ENCODE measurements around the gene ZBTB24. TPM values are rescaled to one million over a fixed set of nuclear protein-coding genes. Genes with fewer than 3 reads are reported as not detected.

The ZBTB24 gene
- total RNA-seq, 4 donors from 2014 or later: 12.8 to 13.3 (median 12.9) TPM

- TF ChIP-seq POLR2A (IDR thresholded peaks at IDR 0.05): no peak
- no peak for TF ChIP-seq CTCF (IDR thresholded peaks at IDR 0.05)
- 89 to 90% methylated on average over 9 of the region's 9 CpGs for WGBS, 2 donors
- Histone ChIP-seq H3K4me3 (replicated peaks in 1 of 3) (no peak overlapping the region), H3K27me3 (no peaks in the 10 kb centered on the region), H3K9me3 (no peaks in the 10 kb centered on the region), H3K27ac (no peak overlapping the region), H3K4me1 (peaks cover 10% of the 10 kb centered on the region in 2 donors), H3K36me3 (peaks cover 8 to 11% of the 10 kb centered on the region in 2 donors)
- DNase-seq: no peak
- intact Hi-C loops (cut with DNase I): loop anchor here (10.0 kb wide), 1 partner anchor 61 kb away; the partner anchor contains the start of gene CD164
Observed at GRCh38 chr6:109445382-109445781, 37.6 kb downstream of the ZBTB24 start.

- no peak overlapping the region for H3K27ac ChIP-seq
- DNase-seq: no peak
- no peak overlapping the region for H3K4me3 ChIP-seq (replicated peaks in 1 of 3)
- H3K9me3 ChIP-seq: no peaks in the 10 kb centered on the region
- H3K36me3 ChIP-seq: peaks cover 8 to 11% of the 10 kb centered on the region in 2 donors
- H3K27me3 ChIP-seq: no peaks in the 10 kb centered on the region
- intact Hi-C loops (cut with DNase I): loop anchor here (10.0 kb wide), 1 partner anchor 59 kb away; the partner anchor contains the start of gene CD164
- TF ChIP-seq POLR2A (IDR thresholded peaks at IDR 0.05) (no peak), CTCF (IDR thresholded peaks at IDR 0.05) (no peak)
- peaks cover 10% of the 10 kb centered on the region in 2 donors for H3K4me1 ChIP-seq
- 89 to 95% methylated on average over 7 to 8 of the region's 10 CpGs for WGBS, 2 donors
Observed at GRCh38 chr6:109443425-109443950, 39.5 kb downstream of the ZBTB24 start.

GRCh38 chr6:109442393-109442924, 40.6 kb downstream of the ZBTB24 start:
- H3K36me3 ChIP-seq: peaks cover 8 to 11% of the 10 kb centered on the region in 2 donors
- no peak for DNase-seq
- WGBS, 2 donors: 92 to 100% methylated on average over 6 of the region's 6 CpGs
- H3K27ac ChIP-seq: no peak overlapping the region
- TF ChIP-seq CTCF (IDR thresholded peaks at IDR 0.05) (no peak), POLR2A (IDR thresholded peaks at IDR 0.05) (no peak)
- no peaks in the 10 kb centered on the region for H3K9me3 ChIP-seq
- intact Hi-C loops (cut with DNase I): loop anchor here (10.0 kb wide), 1 partner anchor 58 kb away; the partner anchor contains the start of gene CD164
- peaks cover 10% of the 10 kb centered on the region in 2 donors for H3K4me1 ChIP-seq
- H3K4me3 ChIP-seq (replicated peaks in 1 of 3): no peak overlapping the region
- H3K27me3 ChIP-seq: no peaks in the 10 kb centered on the region

- no peak for TF ChIP-seq POLR2A (IDR thresholded peaks at IDR 0.05)
- peak in 2 of 6 experiments; percentile 23 to 42 for TF ChIP-seq CTCF (IDR thresholded peaks at IDR 0.05)
- peak; percentile 66 for DNase-seq
- peak overlapping the region; percentile 17 to 97 (median 53) for H3K4me3 ChIP-seq (replicated peaks in 1 of 3)
- peaks cover 10% of the 10 kb centered on the region in 2 donors for H3K4me1 ChIP-seq
- intact Hi-C loops (cut with DNase I): loop anchor here (10.0 kb wide), 1 partner anchor 56 kb away; the partner anchor contains the start of gene CD164
- WGBS, 2 donors: 1 to 2% methylated on average over 9 to 22 of the region's 31 CpGs
- peaks cover 8 to 11% of the 10 kb centered on the region in 2 donors for H3K36me3 ChIP-seq
- H3K9me3 ChIP-seq: no peaks in the 10 kb centered on the region
- peak overlapping the region; percentile 77 to 91 (median 78) for H3K27ac ChIP-seq
- no peaks in the 10 kb centered on the region for H3K27me3 ChIP-seq
Observed at GRCh38 chr6:109441069-109441816, 41.8 kb downstream of the ZBTB24 start.

Measured in thyroid gland (tissue), 4 donors.